Stimulated activated CD8-positive, alpha-beta memory T cell treated with anti-CD3 and anti-CD28 coated beads, Interleukin-15, amount 100 ng/mL, for 24 hours (primary cell): ENCODE measurements around the gene ZSCAN20.
"Not testable (repeated sequence)": the region's sequence is repeated elsewhere in the genome, so short reads cannot be mapped to it uniquely, and the experiment has no call there.

Source experiments
- DNase-seq: peaks from one replicate; pipeline ENCODE4 v3.0.0-alpha.2; 2020; ENCODE audit warnings: low read depth

The ZSCAN20 gene

DNA sequence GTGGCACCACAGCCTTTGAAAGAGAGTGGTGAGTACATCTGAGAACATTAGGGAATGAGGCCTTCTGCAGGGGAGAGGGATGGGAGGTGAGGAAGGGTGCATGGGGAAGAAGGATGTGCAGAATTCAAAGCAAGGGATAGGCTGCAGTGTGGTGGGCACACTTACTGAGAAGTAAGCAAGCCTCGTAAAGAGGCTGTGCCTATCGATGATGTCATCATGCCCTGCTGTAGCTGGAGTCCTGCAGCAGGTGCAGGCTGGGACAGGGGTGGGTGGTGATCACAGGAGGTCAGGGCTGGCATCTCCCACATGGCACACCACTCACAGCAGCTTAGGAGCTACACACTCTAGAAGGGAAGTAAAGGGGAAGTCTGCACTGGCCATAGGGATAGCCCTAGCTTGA, 16.2 kb downstream of the ZSCAN20 start:
- no peak for DNase-seq

DNA sequence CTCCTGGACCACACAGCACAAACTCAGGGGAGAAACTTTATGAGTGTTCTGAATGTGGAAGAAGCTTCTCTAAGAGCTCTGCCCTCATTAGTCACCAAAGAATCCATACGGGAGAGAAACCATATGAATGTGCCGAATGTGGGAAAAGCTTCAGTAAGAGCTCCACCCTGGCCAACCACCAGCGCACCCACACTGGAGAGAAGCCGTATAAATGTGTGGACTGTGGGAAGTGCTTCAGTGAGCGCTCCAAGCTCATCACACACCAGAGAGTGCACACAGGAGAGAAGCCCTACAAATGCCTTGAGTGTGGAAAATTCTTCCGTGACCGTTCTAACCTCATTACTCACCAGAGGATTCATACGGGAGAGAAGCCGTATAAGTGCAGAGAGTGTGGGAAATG, 22.5 kb downstream of the ZSCAN20 start:
- DNase-seq = no peak

GRCh38 chr1:33497410-33497809, 25.0 kb downstream of the ZSCAN20 start:
- DNase-seq = no peak

- DNase-seq = no peak
Measured at GRCh38 chr1:33500547-33500946, 28.1 kb downstream of the ZSCAN20 start.

DNA sequence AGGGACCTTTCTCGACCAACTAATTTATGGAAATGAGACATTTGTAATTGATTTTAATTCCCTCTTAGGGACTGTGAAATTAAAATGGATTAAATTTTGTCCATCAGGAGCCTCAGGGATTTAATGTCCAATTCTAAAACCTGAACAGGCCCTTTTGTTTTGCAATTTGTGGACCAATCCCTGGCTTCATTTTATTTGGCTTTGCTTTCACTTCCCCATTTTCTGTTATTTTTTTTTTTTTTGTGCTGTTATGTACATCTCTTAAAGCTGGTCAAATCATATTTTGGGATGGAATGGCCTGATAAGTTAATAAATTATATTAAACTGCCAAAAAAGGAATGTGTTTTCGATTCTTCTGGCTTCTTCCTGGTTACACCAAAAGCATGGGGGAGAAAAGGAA, 28.9 kb downstream of the ZSCAN20 start:
- no peak for DNase-seq

- DNase-seq = no peak
Measured at GRCh38 chr1:33501774-33502173, 29.3 kb downstream of the ZSCAN20 start.

- DNase-seq = no peak
Measured at GRCh38 chr1:33502726-33503125, 30.3 kb downstream of the ZSCAN20 start.

DNA sequence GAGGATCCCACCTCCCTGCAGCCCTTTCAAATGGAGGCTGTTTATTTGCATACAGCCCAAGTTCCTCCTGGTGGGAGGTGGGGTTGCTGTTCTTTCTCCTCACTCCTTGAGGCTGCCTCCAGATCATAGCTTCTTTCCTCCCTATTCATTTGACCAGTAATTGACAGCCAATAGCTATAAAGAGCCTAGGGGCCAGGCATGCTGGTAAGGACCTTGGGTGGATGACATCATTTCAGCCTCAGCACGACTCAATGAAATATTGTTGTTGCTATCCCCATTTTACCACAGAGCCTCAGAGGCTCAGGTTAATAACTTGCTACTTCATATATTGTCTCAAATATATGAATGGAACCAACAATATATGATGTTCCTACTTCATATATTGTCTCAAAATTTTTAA, 31.1 kb downstream of the ZSCAN20 start:
- no peak for DNase-seq

GRCh38 chr1:33507661-33508060, 35.2 kb downstream of the ZSCAN20 start:
- DNase-seq = no peak

GRCh38 chr1:33508151-33508550, 35.7 kb downstream of the ZSCAN20 start:
- no peak for DNase-seq

GRCh38 chr1:33509276-33509675, 36.8 kb downstream of the ZSCAN20 start:
- not testable (repeated sequence) for DNase-seq

GRCh38 chr1:33512226-33513011, 40.0 kb downstream of the ZSCAN20 start:
- DNase-seq = no peak

GRCh38 chr1:33515112-33515511, 42.7 kb downstream of the ZSCAN20 start:
- no peak for DNase-seq

DNA sequence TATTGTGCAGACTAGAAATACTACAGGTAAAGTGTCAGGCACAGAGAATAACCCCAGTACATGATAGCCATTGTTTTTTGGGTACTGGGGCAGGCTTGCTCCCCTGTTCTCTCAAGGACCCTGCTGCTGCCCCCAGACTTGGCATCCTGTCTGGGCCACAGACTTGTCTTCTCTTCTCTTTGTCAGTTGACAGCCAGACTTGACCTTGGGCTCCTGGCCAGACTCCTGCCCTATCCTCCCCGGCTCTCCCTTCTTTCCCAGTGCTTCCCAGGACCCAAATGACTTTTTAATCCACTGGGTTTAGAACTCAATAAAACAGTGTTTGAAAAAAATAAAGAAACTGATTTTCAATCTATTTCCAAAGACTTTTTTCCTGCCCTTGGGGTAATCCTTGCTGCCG, 43.2 kb downstream of the ZSCAN20 start:
- DNase-seq = no peak

- no peak for DNase-seq
Measured at GRCh38 chr1:33516428-33516827, 44.0 kb downstream of the ZSCAN20 start.

- no peak for DNase-seq
Measured at GRCh38 chr1:33516891-33517567, 44.6 kb downstream of the ZSCAN20 start.

GRCh38 chr1:33517596-33518250, 45.3 kb downstream of the ZSCAN20 start:
- DNase-seq = no peak

GRCh38 chr1:33519240-33519884, 46.9 kb downstream of the ZSCAN20 start:
- no peak for DNase-seq

GRCh38 chr1:33524586-33524985, 52.1 kb downstream of the ZSCAN20 start:
- DNase-seq = no peak

DNA sequence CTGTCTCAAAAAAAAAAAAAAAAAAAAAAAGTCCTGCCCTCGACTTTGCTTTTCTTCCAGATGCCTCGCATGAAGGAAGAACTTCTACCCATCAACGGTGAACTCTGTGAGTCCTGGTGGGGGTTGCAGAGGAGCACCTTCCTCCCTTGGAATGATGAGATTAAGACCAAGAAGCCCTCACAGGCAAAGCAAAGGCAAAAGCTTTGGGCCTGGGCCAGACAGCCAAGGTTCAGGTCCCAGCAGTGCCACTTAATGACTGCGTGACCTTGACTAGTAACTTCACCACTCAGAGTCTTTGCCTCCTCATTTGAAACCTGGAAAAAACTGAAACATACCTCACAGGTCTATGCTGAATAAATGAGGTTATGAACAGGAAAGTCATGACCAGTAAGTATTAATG, 55.5 kb downstream of the ZSCAN20 start:
- no peak for DNase-seq

DNA sequence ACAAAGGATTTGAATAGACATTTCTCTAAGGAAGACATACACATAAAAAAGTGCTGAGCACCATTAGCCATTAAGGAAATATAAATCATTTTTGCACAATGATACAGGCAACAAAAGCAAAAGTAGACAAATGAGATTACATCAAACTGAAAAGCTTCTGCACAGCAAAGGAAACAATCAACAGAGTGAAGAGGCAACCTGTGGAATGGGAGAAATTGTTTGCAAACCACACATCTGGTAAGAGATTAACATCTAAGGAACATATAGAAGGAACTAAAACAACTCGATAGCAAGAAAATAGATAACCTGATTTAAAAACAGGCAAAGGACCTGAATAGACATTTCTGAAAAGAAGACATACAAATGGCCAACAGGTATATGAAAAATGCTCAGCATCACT, 57.5 kb downstream of the ZSCAN20 start:
- no peak for DNase-seq

DNA sequence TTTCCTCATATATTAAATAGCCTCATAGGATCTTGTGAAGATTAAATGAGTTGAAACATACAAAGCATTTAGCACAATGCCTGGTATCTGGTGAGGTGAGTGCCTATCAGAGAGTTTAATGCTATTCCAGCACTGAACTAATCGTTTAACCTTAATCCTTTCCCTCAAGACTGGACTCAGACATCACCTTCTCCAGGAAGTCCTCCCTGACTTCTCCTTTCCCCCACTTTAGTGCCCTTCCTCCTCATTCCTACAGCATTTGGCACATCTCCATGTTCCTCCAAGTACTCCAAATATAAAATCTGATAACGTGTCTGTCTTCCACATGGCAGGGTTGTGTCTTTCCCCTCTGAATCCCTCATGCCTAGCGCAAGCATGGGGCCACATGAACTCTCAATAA, 59.8 kb downstream of the ZSCAN20 start:
- no peak for DNase-seq

- DNase-seq = no peak
Measured at GRCh38 chr1:33532936-33533335, 60.5 kb downstream of the ZSCAN20 start.
